Mesodermal cell (in vitro differentiated cells): Measurements from ENCODE around the gene NRL. TPM values are rescaled to one million over a fixed set of nuclear protein-coding genes. Genes with fewer than 3 reads are reported as not detected.

Experiments used
- H3K27ac ChIP-seq: 2 replicates; pipeline ENCODE4 v1.7.0; 2013; ENCODE audit warnings: mild to moderate bottlenecking, low read depth, low read length, moderate library complexity; ENCODE audit not compliant: severe bottlenecking
- H3K36me3 ChIP-seq: 2 replicates; pipeline ENCODE4 v1.7.1; 2013; ENCODE audit warnings: mild to moderate bottlenecking, low read length, moderate library complexity; ENCODE audit not compliant: control insufficient read depth, insufficient read depth
- H3K4me1 ChIP-seq: one replicate; pipeline ENCODE4 v1.7.1; 2013; ENCODE audit warnings: mild to moderate bottlenecking, low read length; ENCODE audit not compliant: insufficient read depth, control insufficient read depth, poor library complexity, severe bottlenecking
- H3K4me3 ChIP-seq: 2 replicates; pipeline ENCODE4 v1.7.0; 2013; ENCODE audit warnings: low read length, control low read depth, mild to moderate bottlenecking; ENCODE audit not compliant: insufficient read depth, poor library complexity, severe bottlenecking; ENCODE audit errors: extremely low read depth
- H3K9me3 ChIP-seq: 2 replicates; pipeline ENCODE4 v1.7.1; 2013; ENCODE audit warnings: mild to moderate bottlenecking, low read length, moderate library complexity; ENCODE audit not compliant: control insufficient read depth
- whole genome bisulfite sequencing, 2 experiments: methylation state at CpG; one replicate each; pipeline ENCODE4 v1.1.5; 2013; ENCODE audit warnings: missing lambda C conversion rate in 2 of 2; ENCODE audit not compliant: insufficient coverage in 2 of 2; 5-methylcytosine and 5-hydroxymethylcytosine counted together
- polyA plus RNA-seq, 2 experiments: library from polyadenylated mRNA; stranded (reverse); fragments of 50-300 nt; gene quantifications; one replicate each; pipeline ENCODE4 v1.2.3, GENCODE V29; 2013

The NRL gene
- polyA plus RNA-seq (2013, experiment 1 of 2) = 0.66 TPM
- 0.66 TPM for polyA plus RNA-seq (2013, experiment 2 of 2)

DNA sequence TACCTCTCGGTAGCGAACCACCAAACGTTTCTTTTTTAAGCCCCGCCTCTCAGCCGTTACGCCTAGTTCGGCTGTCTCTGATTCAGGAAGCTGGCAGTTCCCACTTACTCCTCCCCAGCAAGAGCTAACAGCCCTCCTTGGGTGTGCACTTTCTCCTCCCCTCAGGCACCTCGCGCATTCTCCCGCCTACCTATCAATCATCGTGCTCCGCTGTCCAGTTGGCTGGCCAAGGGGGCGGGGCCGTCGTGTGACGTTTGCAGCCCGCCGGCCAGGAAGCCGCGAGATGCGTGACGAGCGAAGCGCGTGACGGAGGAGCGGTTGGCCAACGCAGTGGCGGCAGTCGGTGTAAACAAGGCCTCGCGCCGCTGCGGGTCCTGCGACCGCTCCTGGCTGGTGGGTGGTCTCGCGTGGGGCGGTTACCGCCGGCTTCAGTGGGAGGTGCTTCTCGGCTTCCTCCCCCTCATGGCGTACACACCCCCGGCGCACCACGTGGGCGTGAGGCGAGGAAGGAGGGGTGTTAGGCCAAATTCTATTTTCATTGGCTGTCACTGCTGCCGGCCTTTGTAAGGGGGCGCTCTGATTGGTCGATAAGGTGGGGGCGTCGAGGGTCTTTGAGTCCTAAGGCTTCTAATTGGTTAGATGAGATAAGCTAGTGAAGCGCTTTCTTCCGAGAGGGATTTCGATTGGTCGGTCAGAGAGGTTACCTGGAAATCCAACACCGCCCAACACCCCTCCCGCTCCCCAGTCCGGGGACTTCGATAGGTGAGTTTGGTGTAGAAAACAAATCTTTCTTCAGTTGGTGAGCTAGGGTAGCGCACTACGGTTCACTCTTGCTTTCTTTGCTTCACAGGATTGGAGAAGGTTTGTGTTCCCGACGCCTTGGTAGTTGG lies at the start of gene NRL, which contains the start of gene DCAF11:
TSS of gene NRL (minus strand) at position 418 of the 890 bp plus-strand sequence. CDS start 32,101 bp downstream, outside the sequence.
TSS of gene DCAF11 (plus strand) at position 246 of the 890 bp plus-strand sequence. CDS start 818 bp downstream, outside the sequence.
- Histone ChIP-seq H3K27ac (peak within 1 kb of the TSS; percentile 97), H3K36me3 (peaks cover 28% of the 10 kb centered on the region), H3K9me3 (no peaks in the 10 kb centered on the region), H3K4me1 (peaks cover 5% of the 10 kb centered on the region), H3K4me3 (peak within 1 kb of the TSS; percentile 80)
- WGBS, 2 experiments = 0% methylated on average over 28 to 51 of the region's 65 CpGs

GRCh38 chr14:24162093-24162492 lies 47.3 kb upstream of the NRL start:
- peaks cover 68% of the 10 kb centered on the region for H3K36me3 ChIP-seq
- WGBS, 2 experiments = 97 to 98% methylated on average over 8 of the region's 8 CpGs

DNA sequence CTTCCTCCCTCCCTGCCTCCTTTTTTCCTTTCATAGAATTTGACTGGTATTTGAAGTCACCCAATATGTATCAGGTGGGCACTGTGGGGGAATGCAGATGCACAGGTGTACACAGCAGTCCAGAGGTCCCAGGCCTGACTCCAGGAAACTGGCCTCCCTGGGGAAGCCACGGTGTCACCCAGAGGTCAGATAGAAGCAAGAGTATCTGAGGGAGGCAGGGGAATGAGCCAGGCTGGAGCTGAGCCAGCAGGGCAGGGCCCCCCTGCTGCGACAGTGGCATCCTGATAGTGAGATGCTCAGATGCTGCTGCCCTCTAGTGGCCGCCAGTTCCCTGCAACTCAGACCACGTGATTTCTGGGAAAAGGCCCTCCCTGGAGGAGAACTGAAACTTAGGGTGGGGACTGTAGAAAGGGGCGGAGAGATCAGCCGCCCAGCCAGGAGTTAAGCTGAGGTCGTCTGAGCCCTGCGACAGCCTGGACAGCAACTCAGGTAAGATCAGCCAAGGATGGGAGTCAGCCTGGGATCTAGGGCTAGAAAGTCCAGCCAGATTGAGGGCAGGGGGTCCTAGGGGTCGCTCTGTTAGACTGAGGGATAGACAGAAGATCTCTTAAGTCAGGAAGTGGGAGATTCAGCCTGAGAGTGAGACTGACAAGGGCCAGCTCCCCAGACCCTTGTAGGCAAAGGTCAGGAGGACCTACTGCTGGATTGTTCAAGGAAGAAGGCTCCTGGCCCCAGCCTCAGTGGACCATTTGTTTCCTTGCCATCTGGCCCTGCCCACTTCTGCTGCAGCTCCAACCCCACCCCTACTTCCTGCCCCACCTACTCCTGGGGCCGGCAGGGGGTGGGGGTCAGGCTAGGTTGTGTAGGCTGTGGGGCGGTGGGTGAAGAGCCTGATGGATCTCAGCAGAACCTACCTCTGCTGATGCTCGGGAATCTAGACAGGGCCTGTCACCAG lies 46.4 kb upstream of the NRL start, which contains the start of gene IRF9:
TSS of gene IRF9 (plus strand) at position 416 of the 955 bp plus-strand sequence. CDS start 880 bp downstream, outside the sequence.
- Histone ChIP-seq H3K4me1 (no peaks in the 10 kb centered on the region), H3K36me3 (peaks cover 72% of the 10 kb centered on the region)
- WGBS, 2 experiments = 9 to 19% methylated on average over 8 to 9 of the region's 12 CpGs

More at GRCh38 chr14:24162093-24162492, 47.3 kb upstream of the NRL start:
- Histone ChIP-seq H3K27ac (no peak overlapping the region), H3K9me3 (no peaks in the 10 kb centered on the region), H3K4me1 (no peaks in the 10 kb centered on the region), H3K4me3 (peak overlapping the region; percentile 38)

GRCh38 chr14:24160499-24160849 lies 45.7 kb upstream of the NRL start:
- Histone ChIP-seq H3K4me1 (no peaks in the 10 kb centered on the region), H3K27ac (peak overlapping the region; percentile 59), H3K4me3 (no peak overlapping the region), H3K36me3 (peaks cover 72% of the 10 kb centered on the region), H3K9me3 (no peaks in the 10 kb centered on the region)
- WGBS, 2 experiments = 93 to 100% methylated on average over 2 to 4 of the region's 4 CpGs

More for the DNA sequence above, 46.4 kb upstream of the NRL start, which contains the start of gene IRF9:
- Histone ChIP-seq H3K4me3 (peak within 1 kb of the TSS; percentile 38), H3K9me3 (no peaks in the 10 kb centered on the region), H3K27ac (peak within 1 kb of the TSS; percentile 71)

GRCh38 chr14:24159777-24160498 lies 45.2 kb upstream of the NRL start:
- Histone ChIP-seq H3K4me3 (no peak overlapping the region), H3K4me1 (no peaks in the 10 kb centered on the region), H3K36me3 (peaks cover 72% of the 10 kb centered on the region), H3K9me3 (no peaks in the 10 kb centered on the region), H3K27ac (no peak overlapping the region)
- WGBS, 2 experiments = 87 to 94% methylated on average over 7 of the region's 11 CpGs

- H3K36me3 ChIP-seq = peaks cover 76% of the 10 kb centered on the region
- no peak overlapping the region for H3K27ac ChIP-seq
- no peaks in the 10 kb centered on the region for H3K4me1 ChIP-seq
- H3K9me3 ChIP-seq = no peaks in the 10 kb centered on the region
- WGBS, 2 experiments = 95 to 97% methylated on average over 11 to 12 of the region's 12 CpGs
- no peak overlapping the region for H3K4me3 ChIP-seq
Observed at GRCh38 chr14:24157331-24157730, 42.6 kb upstream of the NRL start.

GRCh38 chr14:24156840-24157239 lies 42.1 kb upstream of the NRL start:
- 100% methylated on average over 1 of the region's 1 CpG for WGBS, 2 experiments

GRCh38 chr14:24155100-24155499 lies 40.4 kb upstream of the NRL start:
- Histone ChIP-seq H3K4me3 (no peak overlapping the region), H3K27ac (no peak overlapping the region), H3K4me1 (no peaks in the 10 kb centered on the region), H3K9me3 (no peaks in the 10 kb centered on the region), H3K36me3 (peaks cover 92% of the 10 kb centered on the region)
- 94 to 98% methylated on average over 9 of the region's 10 CpGs for WGBS, 2 experiments

More at GRCh38 chr14:24156840-24157239, 42.1 kb upstream of the NRL start:
- Histone ChIP-seq H3K4me1 (no peaks in the 10 kb centered on the region), H3K27ac (no peak overlapping the region), H3K36me3 (peaks cover 81% of the 10 kb centered on the region), H3K9me3 (no peaks in the 10 kb centered on the region), H3K4me3 (no peak overlapping the region)

DNA sequence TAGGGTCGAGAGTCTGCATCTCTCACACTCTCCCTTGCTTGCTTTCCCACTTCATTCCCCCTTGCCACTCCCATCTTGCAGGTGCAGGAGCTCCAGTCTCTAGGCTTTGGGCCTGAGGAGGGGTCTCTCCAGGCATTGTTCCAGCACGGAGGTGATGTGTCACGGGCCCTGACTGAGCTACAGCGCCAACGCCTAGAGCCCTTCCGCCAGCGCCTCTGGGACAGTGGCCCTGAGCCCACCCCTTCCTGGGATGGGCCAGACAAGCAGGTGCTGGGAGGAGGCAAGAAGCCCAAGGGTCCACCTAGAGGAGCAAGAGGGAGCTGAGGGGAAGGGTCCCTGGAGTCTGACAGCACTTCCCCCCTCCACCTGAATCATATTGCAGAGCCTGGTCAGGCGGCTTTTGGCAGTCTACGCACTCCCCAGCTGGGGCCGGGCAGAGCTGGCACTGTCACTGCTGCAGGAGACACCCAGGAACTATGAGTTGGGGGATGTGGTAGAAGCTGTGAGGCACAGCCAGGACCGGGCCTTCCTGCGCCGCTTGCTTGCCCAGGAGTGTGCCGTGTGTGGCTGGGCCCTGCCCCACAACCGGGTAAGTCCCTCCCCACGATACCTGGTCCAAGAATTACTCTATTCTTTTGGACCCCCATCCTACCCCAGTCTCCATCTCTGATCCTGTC lies 36.8 kb upstream of the NRL start:
- WGBS, 2 experiments = 90 to 97% methylated on average over 8 to 13 of the region's 16 CpGs
- Histone ChIP-seq H3K9me3 (no peaks in the 10 kb centered on the region), H3K4me3 (no peak overlapping the region), H3K36me3 (peaks cover 82% of the 10 kb centered on the region), H3K27ac (no peak overlapping the region), H3K4me1 (no peaks in the 10 kb centered on the region)
